HEK293 (cell line): Measurements from ENCODE around the gene PIGBOS1.

Source experiments
- CTCF ChIP-seq: fragments of 450-650 bp; formaldehyde crosslinking; IDR thresholded peaks from 2 replicates; pipeline ENCODE4 v1.5.1; 2016; ENCODE audit warnings: missing biosample characterization, missing genetic modification characterization
- ZNF324 ChIP-seq: fragments of 450-650 bp; formaldehyde crosslinking; IDR thresholded peaks from 2 replicates; pipeline ENCODE4 v1.5.1; 2016; ENCODE audit warnings: missing biosample characterization, missing genetic modification characterization
- ZNF350 ChIP-seq: fragments of 450-650 bp; formaldehyde crosslinking; IDR thresholded peaks from 2 replicates; pipeline ENCODE4 v1.5.0; 2017; ENCODE audit warnings: missing biosample characterization, mild to moderate bottlenecking, missing genetic modification characterization
- ZNF488 ChIP-seq: fragments of 450-650 bp; formaldehyde crosslinking; IDR thresholded peaks from 2 replicates; pipeline ENCODE4 v1.5.1; 2016; ENCODE audit warnings: missing biosample characterization, missing genetic modification characterization
- ZNF530 ChIP-seq: fragments of 450-650 bp; formaldehyde crosslinking; IDR thresholded peaks from 2 replicates; pipeline ENCODE4 v1.5.1; 2016; ENCODE audit warnings: low read depth, missing biosample characterization, missing genetic modification characterization

- TF ChIP-seq CTCF (no peak), ZNF530 (tag by site-specific recombination) (no peak), ZNF350 (no peak), ZNF488 (tag by site-specific recombination) (no peak), ZNF324 (no peak)
Measured at GRCh38 chr15:55320238-55320550, 1.3 kb upstream of the PIGBOS1 start.
